Islet of Langerhans (tissue), 1 donor: ENCODE measurements around the gene KBTBD3.
"Not testable (repeated sequence)": the region's sequence is repeated elsewhere in the genome, so short reads cannot be mapped to it uniquely, and the experiment has no call there.

Experiments used
- FAIRE-seq: peaks from one replicate; lab custom pipeline; 2011; peaks lifted over from hg19 to GRCh38; lab: Jason Lieb, UNC

The KBTBD3 gene

GRCh38 chr11:106061954-106062949 is 14.9 kb downstream of the KBTBD3 start:
- FAIRE-seq = no peak

- FAIRE-seq = no peak
Observed at GRCh38 chr11:106061249-106061784, 15.8 kb downstream of the KBTBD3 start.

- FAIRE-seq = no peak
Observed at GRCh38 chr11:106059617-106060016, 17.5 kb downstream of the KBTBD3 start.

- not testable (repeated sequence) for FAIRE-seq
Observed at GRCh38 chr11:106058377-106058776, 18.8 kb downstream of the KBTBD3 start.

GRCh38 chr11:106051103-106051502 is 26.0 kb downstream of the KBTBD3 start:
- no peak for FAIRE-seq

GRCh38 chr11:106049727-106050476 is 27.2 kb downstream of the KBTBD3 start:
- no peak for FAIRE-seq

GRCh38 chr11:106047631-106048030 is 29.5 kb downstream of the KBTBD3 start:
- no peak for FAIRE-seq

- no peak for FAIRE-seq
Observed at GRCh38 chr11:106043540-106043939, 33.6 kb downstream of the KBTBD3 start.

- FAIRE-seq = no peak
Observed at GRCh38 chr11:106032861-106033260, 44.3 kb downstream of the KBTBD3 start.

GRCh38 chr11:106031936-106032335 is 45.2 kb downstream of the KBTBD3 start:
- FAIRE-seq = no peak

- no peak for FAIRE-seq
Observed at GRCh38 chr11:106031202-106031810, 45.8 kb downstream of the KBTBD3 start.

GRCh38 chr11:106030609-106031008 is 46.5 kb downstream of the KBTBD3 start:
- peak; percentile 93 for FAIRE-seq

GRCh38 chr11:106022795-106023275 is 54.3 kb downstream of the KBTBD3 start:
- no peak for FAIRE-seq

- peak; percentile 97 for FAIRE-seq
Observed at GRCh38 chr11:106021967-106022794, 55.0 kb downstream of the KBTBD3 start, which contains the start of gene MSANTD4. Gene MSANTD4 (minus strand): TSS chr11:106022240. CDS start chr11:106010917, 11,323 bp downstream.

GRCh38 chr11:106021181-106021966 is 55.8 kb downstream of the KBTBD3 start:
- no peak for FAIRE-seq

- peak; percentile 56 for FAIRE-seq
Observed at GRCh38 chr11:106017093-106017492, 60.1 kb downstream of the KBTBD3 start.

- FAIRE-seq = no peak
Observed at GRCh38 chr11:106015066-106015465, 62.1 kb downstream of the KBTBD3 start.

GRCh38 chr11:106014620-106015019 is 62.5 kb downstream of the KBTBD3 start:
- no peak for FAIRE-seq

GRCh38 chr11:106014035-106014434 is 63.1 kb downstream of the KBTBD3 start:
- FAIRE-seq = no peak

- FAIRE-seq = peak; percentile 82
Observed at GRCh38 chr11:106012744-106013143, 64.4 kb downstream of the KBTBD3 start.
